Measurements from ENCODE around the gene MAGED2. TPM values are rescaled to one million over a fixed set of nuclear protein-coding genes. Genes with fewer than 3 reads are reported as not detected.
"Not testable (repeated sequence)": the region's sequence is repeated elsewhere in the genome, so short reads cannot be mapped to it uniquely, and the experiment has no call there.

MAGED2 gene
- total RNA-seq, 1 donor from 2014 or later, result 410 TPM

DNA sequence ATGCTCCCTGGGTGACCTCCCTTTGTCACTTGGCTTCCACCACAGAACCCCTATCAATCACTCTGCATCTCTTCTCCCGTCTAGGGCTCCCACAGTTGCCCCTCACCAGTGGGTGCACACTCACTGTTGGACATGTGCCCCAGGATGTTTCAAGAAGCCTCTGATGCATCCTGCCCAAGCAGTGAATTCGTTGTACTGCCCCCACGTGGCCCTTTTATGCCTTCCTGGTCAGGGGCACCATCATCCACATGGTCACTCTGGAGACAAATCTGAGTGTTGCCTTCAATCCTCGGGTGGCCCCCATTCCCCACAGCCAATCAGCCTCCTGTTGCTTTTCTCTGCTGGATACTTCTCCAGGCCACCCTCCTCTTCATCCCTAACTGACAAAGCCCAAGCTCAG, 21.6 kb upstream of the MAGED2 start:
- TF ChIP-seq CTCF (IDR thresholded peaks at IDR 0.05; ENCODE audit: unreplicated experiment), result no peak
- DNase-seq (ENCODE audit: low spot score in 2 of 2, unreplicated experiment in 2 of 2), result no peak

GRCh38 chrX:54786967-54787366, 20.6 kb upstream of the MAGED2 start:
- H3K4me1 Mint-ChIP-seq, result no peaks in the 10 kb centered on the region
- peaks cover 43% of the 10 kb centered on the region for H3K9me3 Mint-ChIP-seq
- no peak for DNase-seq (ENCODE audit: low spot score in 2 of 2, unreplicated experiment in 2 of 2)
- H3K36me3 Mint-ChIP-seq, result no peaks in the 10 kb centered on the region
- H3K4me3 Mint-ChIP-seq, result no peak overlapping the region
- no peak for TF ChIP-seq CTCF (IDR thresholded peaks at IDR 0.05; ENCODE audit: unreplicated experiment)
- H3K27me3 Mint-ChIP-seq (ENCODE audit: low read depth), result no peaks in the 10 kb centered on the region
- no peak overlapping the region for H3K27ac Mint-ChIP-seq

More for the DNA sequence above, 21.6 kb upstream of the MAGED2 start:
- Mint-ChIP-seq H3K27ac (no peak overlapping the region), H3K36me3 (no peaks in the 10 kb centered on the region), H3K9me3 (peaks cover 50% of the 10 kb centered on the region), H3K27me3 (ENCODE audit: low read depth) (no peaks in the 10 kb centered on the region), H3K4me1 (no peaks in the 10 kb centered on the region), H3K4me3 (no peak overlapping the region)

GRCh38 chrX:54788446-54788845, 19.1 kb upstream of the MAGED2 start:
- H3K9me3 Mint-ChIP-seq, result peaks cover 37% of the 10 kb centered on the region
- no peaks in the 10 kb centered on the region for H3K4me1 Mint-ChIP-seq
- DNase-seq (ENCODE audit: low spot score in 2 of 2, unreplicated experiment in 2 of 2), result no peak
- H3K4me3 Mint-ChIP-seq, result no peak overlapping the region
- no peaks in the 10 kb centered on the region for H3K27me3 Mint-ChIP-seq (ENCODE audit: low read depth)
- TF ChIP-seq CTCF (IDR thresholded peaks at IDR 0.05; ENCODE audit: unreplicated experiment), result no peak
- H3K36me3 Mint-ChIP-seq, result no peaks in the 10 kb centered on the region
- H3K27ac Mint-ChIP-seq, result no peak overlapping the region

DNA sequence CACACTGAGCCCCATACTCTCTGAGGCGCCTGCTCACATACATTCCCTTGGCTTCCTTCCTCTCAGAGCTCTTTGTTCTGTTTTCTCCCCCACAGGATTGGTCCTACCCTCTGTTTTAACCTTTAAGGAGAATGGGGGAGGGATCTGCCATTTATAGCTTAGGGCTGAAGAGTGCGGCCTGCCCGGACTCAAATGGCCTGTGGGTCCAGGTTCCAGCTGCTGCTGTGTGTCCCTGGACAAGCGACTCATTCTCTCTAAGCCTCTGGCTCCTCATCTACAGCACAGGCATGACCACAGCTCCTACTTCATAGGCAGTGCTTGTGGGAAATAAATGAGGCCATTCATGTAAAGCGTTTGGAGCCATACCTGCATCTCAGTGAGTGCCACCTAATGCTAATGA, 18.1 kb upstream of the MAGED2 start:
- Mint-ChIP-seq H3K9me3 (peaks cover 33% of the 10 kb centered on the region), H3K27ac (peak overlapping the region; percentile 75)
- not testable (repeated sequence) for H3K27me3 Mint-ChIP-seq (ENCODE audit: low read depth); DNase-seq (ENCODE audit: low spot score in 2 of 2, unreplicated experiment in 2 of 2); H3K36me3 Mint-ChIP-seq; H3K4me1 Mint-ChIP-seq; H3K4me3 Mint-ChIP-seq

- Mint-ChIP-seq H3K27me3 (ENCODE audit: low read depth) (no peaks in the 10 kb centered on the region), H3K27ac (no peak overlapping the region), H3K36me3 (no peaks in the 10 kb centered on the region), H3K4me1 (peaks cover 5% of the 10 kb centered on the region), H3K9me3 (peaks cover 20% of the 10 kb centered on the region), H3K4me3 (no peak overlapping the region)
- DNase-seq (ENCODE audit: low spot score in 2 of 2, unreplicated experiment in 2 of 2), result no peak
- TF ChIP-seq CTCF (IDR thresholded peaks at IDR 0.05; ENCODE audit: unreplicated experiment), result no peak
Observed at GRCh38 chrX:54794028-54794427, 13.5 kb upstream of the MAGED2 start.

DNA sequence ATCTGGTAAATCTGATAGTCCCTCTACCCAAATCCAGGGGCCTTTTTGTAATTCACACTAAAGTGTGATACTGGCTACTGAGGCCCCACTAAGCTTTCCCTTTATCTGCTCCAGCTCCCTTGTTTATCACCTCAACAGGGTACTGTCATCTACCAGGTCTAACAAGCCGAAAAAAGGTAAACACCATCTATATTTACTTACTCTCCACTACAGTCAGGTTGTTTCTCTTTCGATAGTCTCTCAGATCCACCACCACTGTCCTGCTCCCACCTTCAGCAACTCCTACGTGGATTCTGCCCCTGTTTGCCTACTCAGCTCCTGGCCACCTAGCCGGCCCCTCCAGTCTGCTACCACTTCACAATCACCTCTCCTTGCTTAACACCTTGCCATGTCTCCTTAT, 12.8 kb upstream of the MAGED2 start:
- Mint-ChIP-seq H3K36me3 (no peaks in the 10 kb centered on the region), H3K27ac (no peak overlapping the region), H3K27me3 (ENCODE audit: low read depth) (no peaks in the 10 kb centered on the region), H3K9me3 (peaks cover 25% of the 10 kb centered on the region), H3K4me3 (no peak overlapping the region), H3K4me1 (peaks cover 5% of the 10 kb centered on the region)
- no peak for DNase-seq (ENCODE audit: low spot score in 2 of 2, unreplicated experiment in 2 of 2)
- TF ChIP-seq CTCF (IDR thresholded peaks at IDR 0.05; ENCODE audit: unreplicated experiment), result no peak

Measured in mesothelial cell of epicardium (in vitro differentiated cells).